ENCODE data around the gene TSPAN16.
A peak's percentile ranks its signal among the peaks of the same experiment; 100 is the strongest.
"Not testable (repeated sequence)": the region's sequence is repeated elsewhere in the genome, so short reads cannot be mapped to it uniquely, and the experiment has no call there.

TSPAN16 gene

DNA sequence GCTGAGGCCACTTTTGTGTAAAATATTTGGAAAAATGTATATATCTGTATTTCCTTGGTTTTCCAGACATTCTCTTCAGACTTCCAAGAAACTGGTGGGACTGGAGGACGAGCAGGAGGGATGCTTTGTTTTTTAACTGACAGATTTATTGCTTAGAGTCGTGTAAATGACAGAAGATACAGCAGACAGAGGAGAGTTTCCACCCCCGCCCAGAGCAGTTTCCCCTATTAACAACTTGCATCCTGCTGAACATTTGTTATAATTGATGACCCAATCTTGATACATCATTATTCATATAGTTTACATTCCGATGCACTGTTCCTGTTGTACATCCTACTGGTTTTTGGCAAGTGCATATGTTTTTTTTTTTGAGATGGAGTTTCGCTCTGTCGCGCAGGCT is 26.6 kb upstream of the TSPAN16 start:
- no peak for DNase-seq

DNA sequence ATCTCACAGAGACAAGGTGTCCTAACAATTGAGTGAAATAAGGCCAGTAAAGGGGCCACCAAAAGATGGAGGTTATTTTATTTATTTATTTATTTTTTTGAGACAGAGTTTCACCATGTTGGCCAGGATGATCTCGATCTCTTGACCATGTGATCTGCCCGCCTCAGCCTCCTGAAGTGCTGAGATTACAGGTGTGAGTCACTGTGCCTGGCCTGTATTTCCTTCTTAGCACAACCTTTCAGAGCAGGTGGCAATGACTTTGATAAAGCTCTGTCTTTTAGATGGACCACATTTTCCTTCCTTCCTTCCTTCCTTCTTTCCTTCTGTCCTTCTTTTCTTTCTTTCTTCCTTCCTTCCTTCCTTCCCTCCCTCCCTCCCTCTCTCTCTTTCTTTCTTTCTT is 22.7 kb upstream of the TSPAN16 start:
- DNase-seq: no peak

DNA sequence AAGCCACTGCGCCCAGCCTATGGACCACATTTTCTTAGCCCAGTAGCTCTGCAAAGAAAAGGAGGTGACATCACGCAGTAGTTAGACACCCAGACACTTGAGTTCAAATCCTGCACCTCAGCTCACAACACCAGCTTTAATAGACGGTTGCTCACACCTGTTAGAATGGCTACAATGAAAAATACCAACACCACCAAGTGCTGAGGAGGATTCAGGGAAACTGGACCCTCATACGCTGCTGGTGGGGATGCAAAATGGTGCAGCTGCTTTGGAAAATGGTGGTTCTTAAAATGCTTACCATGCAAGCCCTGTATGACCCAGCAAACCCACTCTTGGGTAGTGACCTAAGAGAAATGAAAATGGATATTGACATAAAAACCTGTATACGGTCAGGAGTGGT is 22.0 kb upstream of the TSPAN16 start:
- DNase-seq: no peak

DNA sequence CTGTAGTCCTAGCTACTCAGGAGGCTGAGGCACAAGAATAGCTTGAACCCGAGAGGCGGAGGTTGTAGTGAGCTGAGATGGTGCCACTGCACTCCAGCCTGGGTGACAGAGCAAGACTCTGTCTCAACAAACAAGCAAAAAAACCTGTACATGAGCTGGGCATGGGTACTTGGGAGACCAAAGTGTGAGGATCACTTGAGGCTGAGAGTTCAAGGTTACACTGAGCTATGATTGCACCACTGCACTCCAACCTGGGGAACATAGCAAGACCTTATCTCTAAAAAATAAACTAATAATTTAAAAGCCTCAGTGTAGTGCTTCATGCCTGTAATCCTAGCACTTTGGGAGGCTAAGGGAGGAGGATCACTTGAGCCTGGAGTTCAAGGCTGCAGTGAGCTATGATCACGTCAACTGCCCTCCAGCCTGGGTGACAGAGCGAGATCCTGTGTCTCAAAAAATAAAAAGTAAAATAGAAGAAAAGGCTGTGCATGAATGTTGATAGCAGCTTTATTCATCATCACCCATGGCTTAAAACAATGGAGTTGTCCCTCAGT is 21.4 kb upstream of the TSPAN16 start:
- DNase-seq: no peak

DNA sequence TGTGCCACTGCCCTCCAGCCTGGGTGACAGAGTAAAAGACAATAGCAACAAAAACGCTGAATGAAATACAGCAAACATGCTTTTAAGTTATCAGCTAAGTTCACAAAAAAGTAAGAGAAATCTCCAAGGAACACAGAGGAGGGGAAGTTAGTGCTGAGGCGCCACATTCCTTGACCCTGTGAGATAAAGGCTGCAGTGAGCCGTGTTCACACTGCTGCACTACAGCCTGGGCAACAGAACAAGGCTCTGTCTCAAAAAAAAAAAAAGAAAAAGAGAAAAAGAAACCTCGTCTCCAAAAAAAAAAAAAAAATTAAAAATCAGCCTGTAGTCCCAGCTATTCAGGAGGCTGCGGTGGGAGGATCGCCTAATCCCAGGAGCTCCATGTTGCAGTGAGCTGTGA is 17.3 kb upstream of the TSPAN16 start:
- no peak for DNase-seq

DNA sequence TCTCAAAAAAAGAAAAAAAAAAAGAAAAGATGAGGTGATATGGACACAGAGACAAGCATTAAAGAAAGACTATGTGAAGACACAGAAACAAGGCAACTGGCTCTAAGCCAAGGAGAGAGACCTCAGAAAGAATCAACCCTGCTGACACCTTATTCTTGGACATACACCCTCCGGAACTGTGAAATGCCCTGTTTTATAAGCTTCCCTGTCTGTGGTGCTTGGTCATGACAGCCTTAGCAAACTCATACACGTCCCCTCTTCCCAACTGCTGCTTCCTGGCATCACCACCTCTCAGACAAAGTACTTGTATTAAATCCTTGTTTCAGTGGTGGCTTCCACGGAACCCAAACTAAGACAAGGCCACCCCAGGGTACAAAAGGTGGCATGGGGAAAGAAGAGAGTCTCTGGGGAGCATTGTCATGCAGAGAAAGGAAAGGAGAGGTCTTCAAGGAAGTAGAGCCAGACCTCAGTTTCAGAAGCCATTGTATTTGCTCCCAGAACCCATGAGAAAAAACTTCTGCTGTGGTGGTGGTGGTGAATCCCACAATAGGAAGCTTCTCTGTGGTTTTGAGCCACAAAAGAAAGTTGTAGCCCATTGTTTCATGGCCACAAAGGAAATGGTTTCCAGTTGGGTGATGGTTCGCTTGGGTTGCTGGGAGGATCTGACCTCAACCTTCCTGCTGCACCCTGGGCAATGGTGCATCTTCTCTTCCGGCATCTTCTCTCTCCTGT is 16.3 kb upstream of the TSPAN16 start:
- DNase-seq: no peak

DNA sequence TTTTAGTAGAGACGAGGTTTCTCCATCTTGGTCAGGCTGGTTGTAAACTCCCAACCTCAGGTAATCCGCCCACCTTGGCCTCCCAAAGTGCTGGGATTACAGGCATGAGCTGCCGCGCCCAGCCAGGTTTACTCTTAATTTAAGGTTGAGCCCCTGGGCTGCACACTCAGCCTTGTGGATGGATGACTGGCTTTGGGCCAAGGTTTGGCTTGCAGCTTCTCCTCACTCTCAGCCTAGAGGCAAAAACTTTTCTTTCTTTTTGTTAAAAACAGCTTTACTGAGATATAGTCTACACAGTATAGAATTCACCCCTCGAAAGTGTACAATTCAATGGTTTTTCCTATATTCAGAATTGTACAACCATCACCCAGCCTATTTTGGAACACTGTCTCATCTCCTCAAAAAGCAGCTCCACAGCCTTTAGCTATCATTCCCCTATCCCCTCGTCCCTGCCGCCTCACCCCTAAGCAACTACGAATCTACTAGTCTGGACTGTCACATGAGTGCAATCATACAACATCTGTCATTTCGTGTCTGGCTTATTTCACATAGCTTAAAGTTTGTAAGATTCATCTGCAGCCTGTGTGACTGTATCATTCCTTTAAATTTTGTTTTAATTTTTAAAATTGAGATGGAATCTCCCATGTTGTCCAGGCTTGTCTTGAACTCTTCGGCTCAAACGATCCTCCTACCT is 14.5 kb upstream of the TSPAN16 start:
- DNase-seq: no peak

DNA sequence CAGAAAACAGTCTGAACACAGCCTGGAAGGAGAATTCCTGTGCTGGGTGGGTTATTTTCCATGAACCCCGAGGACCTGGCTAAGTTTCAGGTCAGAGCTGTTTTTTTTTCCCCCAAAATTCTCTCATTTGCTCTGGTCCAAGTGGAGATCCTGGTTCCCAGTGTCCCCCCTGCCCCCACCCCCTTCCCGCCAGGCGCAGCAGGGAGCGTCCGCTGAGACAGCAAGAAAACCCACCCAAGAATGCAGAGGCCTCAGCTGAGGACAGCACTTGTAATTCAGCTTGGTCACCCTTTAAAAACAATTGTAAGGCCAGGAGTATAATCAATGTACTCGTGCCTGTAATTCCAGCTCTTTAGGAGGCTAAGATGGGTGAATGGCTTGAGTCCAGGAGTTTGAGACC is 11.4 kb upstream of the TSPAN16 start:
- no peak for DNase-seq

DNA sequence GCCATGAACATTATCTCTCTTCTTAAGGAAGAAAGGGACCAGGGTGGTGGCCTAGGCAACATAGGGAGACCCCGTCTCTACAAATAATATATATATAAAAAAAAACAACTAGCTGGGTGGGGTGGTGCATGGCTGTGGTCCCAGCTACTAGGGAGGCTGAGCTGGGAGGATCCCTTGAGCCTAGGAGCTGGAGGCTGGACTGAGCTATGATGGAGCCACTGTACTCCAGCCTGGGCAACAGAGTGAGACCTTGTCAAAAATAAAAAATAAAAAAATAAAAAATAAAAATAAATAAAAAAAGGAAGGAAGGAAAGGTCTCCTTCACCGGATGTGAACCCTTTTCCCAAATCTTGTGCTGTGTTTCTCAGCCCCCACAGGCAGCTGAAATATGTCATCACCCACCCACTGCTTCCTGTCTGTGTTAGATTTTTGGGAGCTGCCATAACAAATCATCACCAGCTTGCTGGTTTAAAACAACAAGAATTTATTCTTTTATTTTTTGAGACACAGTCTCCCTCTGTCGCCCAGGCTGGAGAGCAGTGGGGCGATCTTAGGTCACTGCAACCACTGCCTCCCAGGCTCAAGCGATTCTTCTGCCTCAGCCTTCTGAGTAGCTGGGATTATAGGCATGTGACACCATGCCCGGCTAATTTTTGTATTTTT is 9.5 kb upstream of the TSPAN16 start:
- DNase-seq: no peak

DNA sequence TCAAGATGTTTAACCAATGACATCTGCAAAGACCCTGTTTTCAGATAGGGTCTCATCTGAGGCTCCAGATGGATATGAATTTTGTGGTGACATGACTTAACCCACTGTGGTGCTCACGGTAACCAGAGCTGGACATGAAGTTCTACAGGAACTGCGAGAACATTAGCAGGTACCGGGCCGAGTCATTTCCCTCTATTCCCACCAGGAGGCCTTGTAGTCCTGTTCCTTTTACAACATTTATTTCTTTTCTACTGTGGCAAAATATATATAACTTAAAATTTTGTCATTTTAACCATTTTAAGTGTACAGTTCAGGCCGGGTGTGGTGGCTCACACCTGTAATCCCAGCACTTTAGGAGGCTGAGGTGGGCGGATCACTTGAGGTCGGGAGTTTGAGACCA is 7.6 kb upstream of the TSPAN16 start:
- no peak for DNase-seq

DNA sequence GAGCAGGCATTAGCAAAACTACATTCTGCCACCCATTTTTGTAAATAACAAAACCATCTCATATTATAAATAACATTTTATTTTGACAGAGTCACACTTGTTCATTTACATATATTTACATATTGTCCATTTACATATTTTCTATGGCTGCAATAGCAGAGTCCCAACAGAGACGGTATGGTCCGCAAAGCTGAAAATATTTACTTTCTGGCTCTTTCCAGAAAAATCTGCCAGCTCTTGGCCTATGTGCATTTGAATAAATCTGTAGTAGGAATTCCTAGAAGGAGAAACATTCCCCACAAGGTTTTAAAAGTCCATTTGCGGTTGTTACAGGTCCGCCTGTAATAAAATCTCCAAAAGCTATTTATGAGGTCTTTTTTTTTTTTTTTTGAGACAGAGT is 5.7 kb upstream of the TSPAN16 start:
- DNase-seq: no peak

DNA sequence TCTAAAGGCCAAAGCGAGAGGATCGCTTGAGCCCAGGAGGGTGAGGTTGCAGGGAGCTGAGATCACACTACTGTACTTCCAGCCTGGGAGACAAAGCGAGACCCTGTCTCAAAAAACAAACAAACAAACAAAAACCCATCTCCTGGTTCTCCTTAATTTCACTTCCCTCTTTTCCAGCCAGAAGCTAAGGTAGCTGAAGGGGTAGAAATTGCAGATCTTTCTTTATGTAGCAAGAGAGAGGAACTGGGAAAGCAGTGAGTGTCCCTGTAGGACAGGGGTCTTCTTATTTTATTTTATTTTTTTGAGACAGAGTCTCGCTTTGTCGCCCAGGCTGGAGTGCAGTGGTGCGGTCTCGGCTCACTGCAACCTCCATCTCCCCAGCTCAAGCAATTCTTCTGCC is 4.5 kb upstream of the TSPAN16 start:
- DNase-seq: no peak

DNA sequence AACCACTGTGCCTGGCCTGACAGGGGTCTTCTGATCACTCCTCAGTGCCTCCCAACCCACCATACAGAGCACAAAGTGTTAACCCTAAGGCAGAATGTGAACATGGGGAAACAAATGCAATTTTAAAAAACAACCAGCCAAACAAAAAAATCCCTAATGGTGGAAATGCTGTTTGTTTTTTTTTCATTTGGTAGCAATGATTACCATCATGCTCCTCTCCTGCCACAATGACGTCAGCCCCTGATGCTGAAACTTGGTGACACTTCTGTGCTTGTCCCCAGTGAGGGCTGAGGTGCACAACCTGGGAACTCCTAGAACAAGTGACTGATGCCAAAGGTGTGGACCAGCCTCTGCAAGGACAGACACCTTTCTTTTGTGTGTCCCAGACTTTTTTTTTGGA is 4.0 kb upstream of the TSPAN16 start:
- no peak for DNase-seq

DNA sequence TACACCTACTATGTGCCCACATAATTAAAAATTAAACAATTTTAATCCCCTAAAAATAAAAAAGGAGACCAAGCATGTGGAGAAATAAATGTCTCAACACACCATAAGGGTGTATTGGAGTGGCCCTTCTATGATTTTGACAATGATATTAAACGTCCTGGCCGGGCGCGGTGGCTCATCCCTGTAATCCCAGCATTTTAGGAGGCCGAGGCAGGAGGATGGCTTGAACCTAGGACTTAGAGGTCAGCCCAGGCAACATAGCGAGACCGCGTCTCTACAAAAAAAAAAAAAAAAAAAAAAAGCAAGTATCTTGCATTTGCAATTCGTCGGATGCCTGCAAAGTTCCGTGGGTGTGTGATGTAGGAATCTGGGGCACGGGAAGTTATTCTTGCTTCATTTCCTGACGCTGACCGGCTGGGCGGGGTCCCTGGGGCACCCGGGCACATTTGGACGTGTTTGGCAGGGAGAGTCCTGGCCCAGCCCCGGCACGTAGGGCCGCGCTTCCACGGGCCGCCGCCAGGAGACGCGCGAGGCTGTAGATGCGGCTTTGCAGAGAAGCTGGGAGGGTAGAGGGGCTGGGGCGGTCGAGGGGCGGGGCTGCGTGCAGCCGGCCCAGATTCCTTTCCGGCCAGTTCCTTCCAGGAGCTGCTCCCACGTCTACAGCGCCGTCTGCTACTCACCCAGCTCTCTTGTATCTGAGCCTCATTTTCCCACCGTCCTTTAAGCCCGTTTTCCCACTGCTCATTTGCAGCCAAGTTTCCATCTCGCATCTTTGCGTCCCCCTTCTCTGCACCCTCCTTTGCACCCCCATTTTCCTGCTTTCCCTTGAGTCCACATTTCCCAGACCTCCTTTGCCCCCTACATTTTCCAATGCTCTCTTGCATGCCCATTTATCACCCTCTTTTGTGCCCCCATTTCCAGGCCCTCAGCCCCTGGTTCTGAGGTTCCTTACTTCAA is 2.2 kb upstream of the TSPAN16 start:
- peak; percentile 66 for DNase-seq

DNA sequence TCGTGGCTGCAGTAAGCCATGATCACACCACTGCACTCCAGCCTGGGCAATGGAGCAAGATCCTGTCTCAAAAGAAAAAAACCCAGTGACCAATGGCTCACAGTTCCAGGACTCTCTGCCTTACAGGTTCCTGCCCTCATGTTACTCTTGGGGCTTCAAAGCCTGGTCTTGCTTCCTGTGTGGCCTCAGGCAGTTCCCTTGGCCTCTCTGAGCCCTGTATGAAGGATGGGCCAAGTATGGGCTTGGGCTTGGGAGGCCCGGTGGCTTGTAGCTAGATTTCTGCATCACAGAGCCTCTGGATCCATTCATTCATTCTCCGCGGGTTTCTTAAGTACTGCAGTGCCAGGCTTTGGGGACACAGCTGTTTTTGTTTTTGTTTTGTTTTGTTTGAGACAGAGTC is 780 bp upstream of the TSPAN16 start:
- DNase-seq: no peak

DNA sequence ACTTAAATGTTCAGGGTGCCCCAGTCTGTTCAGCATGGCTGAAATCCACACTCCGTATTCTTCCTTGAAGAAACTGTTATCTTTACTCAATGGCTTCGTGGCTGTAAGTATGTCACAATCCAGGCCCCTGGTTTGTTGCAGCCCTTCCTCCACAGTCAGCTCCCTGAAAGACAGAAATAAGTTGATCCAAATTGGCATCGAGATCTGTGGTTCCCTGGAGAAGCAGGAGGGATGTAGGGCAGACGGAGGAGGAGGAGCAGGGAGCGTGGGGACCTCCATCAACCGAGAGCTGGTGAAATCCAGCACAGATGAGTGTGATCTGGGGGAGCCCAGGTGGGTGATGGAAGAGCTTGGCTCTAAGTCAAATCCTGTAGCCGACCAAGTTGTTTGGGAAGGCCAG is 304 bp downstream of the TSPAN16 start:
- no peak for DNase-seq

DNA sequence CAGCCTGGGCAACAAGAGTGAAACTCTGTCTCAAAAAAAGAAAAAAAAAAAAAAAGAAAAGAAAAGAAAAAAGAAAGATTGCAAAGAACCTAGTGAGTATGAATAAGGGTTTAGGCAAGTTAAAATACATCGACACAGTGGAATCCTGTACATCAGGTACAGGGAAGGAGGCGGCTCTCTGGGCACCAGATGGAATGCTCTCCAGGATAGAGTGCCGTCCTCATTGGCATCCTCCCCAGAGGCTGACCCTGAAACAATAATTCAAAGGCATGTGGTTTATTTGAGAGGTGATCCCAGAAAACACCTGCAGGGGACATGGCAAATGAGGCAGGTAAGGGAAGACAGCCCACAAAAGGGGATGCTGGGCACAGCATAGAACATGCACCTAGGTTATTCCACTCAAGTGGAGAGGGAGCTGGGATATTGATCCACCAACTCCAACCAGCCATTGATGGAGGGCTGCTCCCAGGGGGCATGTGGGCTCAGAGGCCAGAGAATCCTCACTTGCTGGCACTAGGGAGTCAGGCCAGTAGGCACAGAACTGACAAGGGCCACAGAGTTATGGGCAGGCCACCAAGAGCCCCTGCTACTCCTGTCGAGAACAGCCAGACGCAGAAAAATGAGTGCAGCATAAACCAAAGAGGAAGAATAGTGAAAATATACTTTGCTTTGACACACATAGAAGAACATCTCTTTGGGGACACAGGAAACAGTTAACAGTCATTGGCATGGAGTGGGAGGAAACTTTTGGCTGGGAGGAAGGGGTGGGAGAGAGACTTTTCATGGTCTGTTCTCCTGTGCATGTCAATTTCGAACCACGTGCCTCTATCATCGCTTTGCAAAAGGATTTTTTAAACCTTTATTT is 4.2 kb downstream of the TSPAN16 start:
- no peak for DNase-seq

DNA sequence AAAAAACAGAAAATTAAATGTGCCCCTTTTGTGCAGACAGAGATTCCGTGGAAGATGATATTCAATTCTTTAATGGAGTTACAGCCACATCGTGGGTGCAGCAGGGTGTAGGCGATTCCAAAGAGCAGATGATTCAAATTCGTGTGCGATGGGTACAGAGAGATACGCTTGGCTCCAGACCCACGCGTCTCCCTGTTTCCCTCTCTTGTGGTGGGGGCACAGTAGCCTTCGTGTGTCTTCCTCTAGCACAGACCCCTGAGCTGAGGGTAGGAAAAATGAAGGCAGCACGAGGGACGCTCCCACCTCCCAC is 4.8 kb downstream of the TSPAN16 start:
- DNase-seq: no peak

DNA sequence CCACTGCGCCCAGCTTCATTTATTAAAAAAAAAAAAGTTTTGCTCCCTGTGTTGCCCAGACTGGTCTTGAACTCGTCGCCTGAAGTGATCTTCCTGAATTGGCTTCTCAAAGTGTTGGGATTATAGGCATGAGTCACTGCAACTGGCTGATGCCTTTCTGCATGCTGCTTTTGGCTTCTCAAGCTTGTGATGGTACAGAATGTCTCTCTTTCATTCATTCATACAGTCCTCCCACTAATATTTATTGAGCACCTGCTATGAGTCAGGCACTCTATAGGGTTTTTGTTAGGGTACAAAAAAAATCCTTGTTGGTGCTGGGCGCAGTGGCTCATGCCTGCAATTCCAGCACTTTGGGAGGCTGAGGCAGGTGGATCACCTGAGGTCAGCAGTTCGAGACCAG is 9.0 kb downstream of the TSPAN16 start:
- no peak for DNase-seq

DNA sequence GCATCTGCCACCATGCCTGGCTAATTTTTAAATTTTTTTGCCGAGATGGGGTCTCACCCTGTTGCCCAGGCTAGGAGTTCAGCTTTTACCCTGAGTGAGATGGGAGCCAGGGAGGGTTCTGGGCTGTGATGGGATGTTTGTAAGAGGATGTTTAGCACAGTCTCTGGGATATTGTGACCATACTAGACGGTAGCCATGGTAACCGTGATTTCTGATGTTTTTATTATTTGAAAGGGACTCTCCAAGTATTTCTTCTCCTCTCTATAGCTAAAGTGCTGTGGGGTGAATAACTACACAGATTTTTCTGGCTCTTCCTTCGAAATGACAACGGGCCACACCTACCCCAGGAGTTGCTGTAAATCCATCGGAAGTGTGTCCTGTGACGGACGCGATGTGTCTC is 10.4 kb downstream of the TSPAN16 start:
- no peak for DNase-seq

DNA sequence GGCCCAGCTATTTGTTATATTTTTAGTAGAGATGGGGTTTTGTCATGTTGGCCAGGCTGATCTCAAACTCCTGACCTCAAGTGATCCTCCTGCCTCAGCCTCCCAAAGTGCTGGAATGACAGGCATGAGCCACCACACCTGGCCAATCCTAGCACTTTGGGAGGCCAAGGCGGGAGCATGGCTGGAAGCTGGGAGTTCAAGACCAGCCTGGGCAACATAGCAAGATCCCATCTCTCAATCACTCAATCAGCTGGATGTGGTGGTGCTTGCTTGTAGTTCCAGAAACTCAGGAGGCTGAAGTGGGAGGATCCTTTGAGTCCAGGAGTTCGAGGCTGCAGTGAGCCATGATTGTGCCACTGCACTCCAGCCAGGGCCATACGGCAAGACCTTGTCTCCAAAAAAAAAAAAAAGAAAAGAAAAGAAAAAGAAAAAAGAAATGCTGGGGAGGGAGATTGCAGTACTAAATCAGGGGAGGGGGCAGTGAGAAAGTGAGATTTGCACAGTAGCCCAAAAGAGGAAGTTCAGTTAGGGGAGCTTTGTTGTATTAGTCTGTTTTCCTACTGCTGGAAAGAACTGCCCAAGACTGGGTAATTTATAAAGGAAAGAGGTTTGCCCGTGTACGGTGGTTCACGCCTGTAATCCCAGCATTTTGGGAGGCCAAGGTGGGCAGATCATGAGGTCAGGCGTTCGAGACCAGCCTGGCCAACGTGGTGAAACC is 24.5 kb downstream of the TSPAN16 start:
- not testable (repeated sequence) for DNase-seq

Measured in NCI-H2029 (cell line).